Measurements from ENCODE around the gene ZCCHC24. TPM values are rescaled to one million over a fixed set of nuclear protein-coding genes. Genes with fewer than 3 reads are reported as not detected.

ZCCHC24 gene
- total RNA-seq, 1 experiment from 2014 or later = 3.8 TPM

DNA sequence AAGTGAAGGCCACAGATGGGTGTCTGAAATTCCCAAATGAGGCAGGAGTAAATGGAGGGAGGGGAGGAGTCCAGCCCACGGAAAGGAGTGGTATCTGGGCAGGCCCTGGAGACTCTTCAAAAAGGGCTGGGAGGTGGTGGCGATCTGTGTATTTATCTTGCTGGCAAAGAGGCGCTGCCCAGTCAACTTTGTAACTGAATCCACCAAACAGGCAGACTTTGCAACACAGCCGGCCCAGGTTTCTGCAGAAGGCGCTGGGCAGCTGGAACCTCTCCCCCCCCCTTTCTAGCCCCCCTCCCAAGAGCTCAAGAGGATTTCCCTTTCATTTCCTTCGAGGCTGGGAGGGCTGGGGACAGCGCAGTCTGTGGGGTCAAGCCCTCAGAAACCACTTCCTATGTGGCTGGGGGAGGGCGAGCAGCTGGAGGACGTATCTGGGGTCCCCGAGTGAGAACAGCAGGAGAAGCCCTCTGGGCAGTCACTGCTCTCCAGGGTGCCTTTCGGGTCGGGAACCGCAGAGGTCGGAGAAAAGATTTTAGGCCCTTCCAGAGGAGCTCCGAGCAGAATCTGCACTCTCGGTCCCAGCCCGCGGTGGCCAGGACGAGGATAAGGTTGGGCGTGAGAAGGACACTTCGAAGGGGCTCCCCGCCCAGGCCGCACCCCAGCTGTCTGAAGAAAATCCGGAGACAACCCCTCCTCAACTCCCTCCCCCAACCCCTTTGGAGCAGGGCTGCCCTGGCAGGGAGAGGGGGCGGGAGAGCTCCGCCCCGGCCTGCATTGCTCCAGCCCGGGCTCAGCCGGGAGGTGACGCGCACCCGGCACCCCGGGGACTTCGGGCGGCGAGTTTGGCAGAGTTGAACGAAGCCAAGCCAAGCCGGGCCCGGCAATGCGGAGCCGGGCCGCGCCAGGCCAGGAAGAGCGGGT, 965 bp downstream of the ZCCHC24 start:
- DNase-seq = peak; percentile 62
- H3K4me1 Mint-ChIP-seq = peaks cover 28 to 32% of the 10 kb centered on the region in 2 experiments
- no CpG with 5 or more reads among the region's 44 CpGs for WGBS (ENCODE audit: extremely low coverage, insufficient read length, low lambda C conversion rate)

More for the DNA sequence above, 965 bp downstream of the ZCCHC24 start:
- Histone ChIP-seq H2BK12ac (ENCODE audit: insufficient read length, low read depth, low read length) (no peak overlapping the region), H2BK5ac (ENCODE audit: insufficient read length, low read length) (no peak overlapping the region), H3K9me3 (ENCODE audit: control insufficient read depth, low read depth, low read length) (no peaks in the 10 kb centered on the region), H3K4ac (ENCODE audit: low read depth, low read length) (no peak overlapping the region), H3K79me2 (ENCODE audit: insufficient read depth, low read length) (no peaks in the 10 kb centered on the region), H3K27me3 (ENCODE audit: insufficient read depth, low read length) (peaks cover 9% of the 10 kb centered on the region; the same call in 1 of the 2 replicates), H3K18ac (ENCODE audit: insufficient read length, low read depth, low read length) (no peak overlapping the region), H3K56ac (ENCODE audit: insufficient read length, low read depth, low read length) (no peak overlapping the region), H3K79me1 (ENCODE audit: insufficient read depth, low read depth, low read length, poor library complexity, severe bottlenecking) (no peaks in the 10 kb centered on the region), H3K4me1 (ENCODE audit: insufficient read depth, low read length) (peaks cover 7% of the 10 kb centered on the region; the same call in 1 of the 2 replicates), H2AK5ac (ENCODE audit: insufficient read length, low read length) (no peak overlapping the region), H4K91ac (ENCODE audit: insufficient read length, low read depth, low read length) (no peak overlapping the region), H3K4me2 (ENCODE audit: insufficient read depth, insufficient read length, low read length) (peak overlapping the region; percentile 81), H4K5ac (ENCODE audit: insufficient read length, low read depth, low read length) (no peak overlapping the region), H3K23me2 (ENCODE audit: insufficient read length, low read depth, low read length, poor library complexity, severe bottlenecking) (peaks cover 22% of the 10 kb centered on the region), H4K8ac (replicated peaks; ENCODE audit: insufficient read length, low read depth, low read length) (no peak overlapping the region), H2AFZ (ENCODE audit: low read length) (no peak overlapping the region), H3T11ph (ENCODE audit: low read length) (no peak overlapping the region), H2BK20ac (ENCODE audit: low read depth, low read length, poor library complexity, severe bottlenecking) (no peak overlapping the region), H3K27ac (ENCODE audit: insufficient read length, low read depth, low read length) (no peak overlapping the region), H2BK120ac (ENCODE audit: low read depth, low read length, poor library complexity, severe bottlenecking) (no peak overlapping the region), H3K14ac (ENCODE audit: insufficient read depth, low read length) (no peak overlapping the region), H3K23ac (ENCODE audit: insufficient read length, low read depth, low read length) (no peak overlapping the region), H2BK15ac (ENCODE audit: low read depth, low read length) (no peak overlapping the region), H3K9ac (ENCODE audit: extremely low read depth, insufficient read length, low read length) (no peak overlapping the region), H4K20me1 (ENCODE audit: control insufficient read depth, insufficient read depth, insufficient read length) (no peaks in the 10 kb centered on the region)
- no peak overlapping the region for H3K27ac Mint-ChIP-seq
- TF ChIP-seq, protein P1, sequence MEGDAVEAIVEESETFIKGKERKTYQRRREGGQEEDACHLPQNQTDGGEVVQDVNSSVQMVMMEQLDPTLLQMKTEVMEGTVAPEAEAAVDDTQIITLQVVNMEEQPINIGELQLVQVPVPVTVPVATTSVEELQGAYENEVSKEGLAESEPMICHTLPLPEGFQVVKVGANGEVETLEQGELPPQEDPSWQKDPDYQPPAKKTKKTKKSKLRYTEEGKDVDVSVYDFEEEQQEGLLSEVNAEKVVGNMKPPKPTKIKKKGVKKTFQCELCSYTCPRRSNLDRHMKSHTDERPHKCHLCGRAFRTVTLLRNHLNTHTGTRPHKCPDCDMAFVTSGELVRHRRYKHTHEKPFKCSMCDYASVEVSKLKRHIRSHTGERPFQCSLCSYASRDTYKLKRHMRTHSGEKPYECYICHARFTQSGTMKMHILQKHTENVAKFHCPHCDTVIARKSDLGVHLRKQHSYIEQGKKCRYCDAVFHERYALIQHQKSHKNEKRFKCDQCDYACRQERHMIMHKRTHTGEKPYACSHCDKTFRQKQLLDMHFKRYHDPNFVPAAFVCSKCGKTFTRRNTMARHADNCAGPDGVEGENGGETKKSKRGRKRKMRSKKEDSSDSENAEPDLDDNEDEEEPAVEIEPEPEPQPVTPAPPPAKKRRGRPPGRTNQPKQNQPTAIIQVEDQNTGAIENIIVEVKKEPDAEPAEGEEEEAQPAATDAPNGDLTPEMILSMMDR (conservative IDR thresholded peaks at IDR 0.05) = no peak
- no peaks in the 10 kb centered on the region; a peak in 2 of 7 replicates for H3K36me3 Mint-ChIP-seq (ENCODE audit: insufficient read depth in 1 of 3, low read depth in 3 of 3)
- peaks cover 0 to 2% of the 10 kb centered on the region in 2 experiments; a peak in 1 of 5 replicates for H3K9me3 Mint-ChIP-seq
- H3K27me3 Mint-ChIP-seq (ENCODE audit: low read depth) = peaks cover 65% of the 10 kb centered on the region
- H3K4me3 Mint-ChIP-seq = peak overlapping the region; percentile 72 to 87
